Mononuclear cell (primary cell): ENCODE data around the gene EBF3. TPM values are rescaled to one million over a fixed set of nuclear protein-coding genes. Genes with fewer than 3 reads are reported as not detected.

Experiments used
- H3K27me3 ChIP-seq: 2 replicates; pipeline ENCODE4 v1.6.0; 2011; ENCODE audit warnings: low read length, control low read depth; ENCODE audit not compliant: insufficient read depth
- H3K4me1 ChIP-seq: 2 replicates; pipeline ENCODE4 v1.5.1; 2011; ENCODE audit warnings: mild to moderate bottlenecking, low read length, control low read depth; ENCODE audit not compliant: insufficient read depth
- H3K4me3 ChIP-seq: 2 replicates; pipeline ENCODE4 v1.5.1; 2011; ENCODE audit warnings: mild to moderate bottlenecking, low read length, moderate library complexity
- H3K9me3 ChIP-seq: 2 replicates; pipeline ENCODE4 v1.5.1; 2011; ENCODE audit warnings: low read depth, mild to moderate bottlenecking, control low read depth, low read length
- total RNA-seq: library from RNA; depleted of rRNA; stranded (reverse); fragments of >200 nt; gene quantifications from one replicate; pipeline ENCODE4 v1.2.3, GENCODE V29; 2012

The EBF3 gene
- total RNA-seq, 1 donor, result not detected

- H3K27me3 ChIP-seq, result peaks cover 74% of the 10 kb centered on the region
- H3K4me1 ChIP-seq, result peaks cover 12% of the 10 kb centered on the region
- H3K9me3 ChIP-seq, result no peaks in the 10 kb centered on the region
- no peak overlapping the region for H3K4me3 ChIP-seq
Measured at GRCh38 chr10:129956286-129956670, 7.8 kb downstream of the EBF3 start.

DNA sequence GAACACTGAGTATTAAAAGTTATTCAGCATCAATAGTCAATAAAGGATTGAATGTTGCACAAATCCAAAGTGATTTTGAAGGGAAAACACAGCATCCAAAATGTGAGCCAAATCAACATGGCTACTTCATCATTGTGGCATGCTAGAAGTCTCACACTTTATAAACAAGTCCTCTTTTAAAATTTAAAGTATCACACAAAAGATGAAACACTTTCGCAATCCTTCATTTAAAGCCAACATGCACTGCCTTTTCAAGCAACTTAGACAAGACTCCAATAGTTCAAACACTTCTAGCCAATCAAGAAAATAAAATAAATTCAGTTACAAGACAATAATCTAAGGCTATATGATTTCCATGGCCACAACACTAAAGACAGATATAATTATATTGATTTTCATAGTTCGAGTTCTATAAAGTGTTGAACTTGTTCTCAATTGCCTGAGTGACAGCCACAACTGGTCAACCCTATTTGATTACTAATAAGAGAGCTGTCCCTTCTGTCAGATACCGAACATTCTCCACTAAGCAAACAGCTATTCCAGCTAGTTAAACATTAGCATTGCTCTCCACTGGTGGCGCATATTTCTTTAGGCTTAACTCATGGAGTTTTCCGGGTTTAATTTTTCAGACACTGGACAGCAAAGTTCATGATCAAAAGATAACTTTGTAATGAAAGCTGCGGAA lies 8.3 kb downstream of the EBF3 start:
- H3K4me3 ChIP-seq, result no peak overlapping the region
- peaks cover 12% of the 10 kb centered on the region for H3K4me1 ChIP-seq
- no peaks in the 10 kb centered on the region for H3K9me3 ChIP-seq
- peaks cover 69% of the 10 kb centered on the region for H3K27me3 ChIP-seq

GRCh38 chr10:129954492-129955315 lies 9.4 kb downstream of the EBF3 start:
- peaks cover 12% of the 10 kb centered on the region for H3K4me1 ChIP-seq
- H3K27me3 ChIP-seq, result peaks cover 58% of the 10 kb centered on the region
- H3K4me3 ChIP-seq, result no peak overlapping the region
- no peaks in the 10 kb centered on the region for H3K9me3 ChIP-seq

- no peak overlapping the region for H3K4me3 ChIP-seq
- peaks cover 48% of the 10 kb centered on the region for H3K27me3 ChIP-seq
- peaks cover under 1% of the 10 kb centered on the region for H3K4me1 ChIP-seq
- no peaks in the 10 kb centered on the region for H3K9me3 ChIP-seq
Measured at GRCh38 chr10:129953119-129954051, 10.7 kb downstream of the EBF3 start.

DNA sequence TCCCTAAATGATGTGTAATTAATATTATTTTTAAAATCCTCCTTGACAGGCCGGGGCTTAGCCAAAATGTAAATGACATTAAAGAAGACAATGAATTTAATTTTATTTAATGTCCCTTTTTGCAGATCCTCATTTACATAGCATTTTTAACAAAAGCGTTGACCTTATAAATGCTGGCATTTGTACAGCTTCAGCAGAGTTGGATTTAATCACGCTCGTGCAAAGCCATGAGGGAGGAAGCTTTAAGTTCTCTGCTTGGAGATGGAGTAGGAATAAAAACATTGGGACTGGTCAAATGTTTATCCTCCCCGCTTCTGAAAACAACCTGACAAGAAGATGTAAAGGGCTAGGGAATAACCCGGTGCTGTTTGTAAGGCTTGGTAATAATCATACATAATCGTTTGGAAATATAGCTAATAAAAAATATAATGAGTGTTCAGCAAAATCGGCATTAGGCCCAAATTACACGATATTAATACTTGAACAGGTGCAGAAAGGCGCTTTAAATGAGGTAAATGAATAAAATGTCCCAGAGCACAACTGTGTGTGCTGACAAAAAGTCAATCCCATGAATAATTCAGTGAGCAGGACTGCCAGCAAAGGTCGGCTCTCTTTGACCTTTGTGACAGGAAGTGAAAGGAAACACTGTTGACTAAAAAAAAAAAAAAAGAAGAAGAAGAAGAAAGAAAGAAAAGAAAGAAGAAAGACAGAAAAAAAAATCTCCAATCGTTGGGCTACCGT lies 11.5 kb downstream of the EBF3 start:
- Histone ChIP-seq H3K27me3 (peaks cover 39% of the 10 kb centered on the region), H3K4me3 (no peak overlapping the region), H3K9me3 (no peaks in the 10 kb centered on the region), H3K4me1 (no peaks in the 10 kb centered on the region)

- Histone ChIP-seq H3K27me3 (peaks cover 33% of the 10 kb centered on the region), H3K9me3 (no peaks in the 10 kb centered on the region), H3K4me3 (no peak overlapping the region), H3K4me1 (no peaks in the 10 kb centered on the region)
Measured at GRCh38 chr10:129951970-129952265, 12.2 kb downstream of the EBF3 start.

- H3K9me3 ChIP-seq, result no peaks in the 10 kb centered on the region
- no peaks in the 10 kb centered on the region for H3K4me1 ChIP-seq
- no peak overlapping the region for H3K4me3 ChIP-seq
- peaks cover 27% of the 10 kb centered on the region for H3K27me3 ChIP-seq
Measured at GRCh38 chr10:129951101-129951969, 12.7 kb downstream of the EBF3 start.

DNA sequence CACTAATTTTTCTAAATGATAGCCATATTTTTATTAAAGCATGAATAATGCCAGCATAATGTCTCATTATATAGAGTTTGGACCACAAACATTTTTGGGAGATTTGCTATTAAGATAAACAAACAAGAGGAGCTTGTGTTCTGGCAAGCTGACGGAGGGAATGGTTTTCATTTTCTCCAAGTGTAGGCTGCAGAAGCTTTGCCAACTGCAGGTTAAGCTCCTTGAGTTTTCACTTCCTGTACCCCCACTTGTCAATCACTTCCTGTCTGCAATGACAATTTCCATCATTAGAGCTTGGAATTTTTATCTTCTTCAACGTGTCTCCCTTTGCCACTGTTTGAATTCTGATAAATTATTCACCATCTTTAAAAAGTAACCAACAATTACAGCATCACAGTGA lies 13.4 kb downstream of the EBF3 start:
- H3K27me3 ChIP-seq, result peaks cover 21% of the 10 kb centered on the region
- no peak overlapping the region for H3K4me3 ChIP-seq
- no peaks in the 10 kb centered on the region for H3K4me1 ChIP-seq
- H3K9me3 ChIP-seq, result no peaks in the 10 kb centered on the region

DNA sequence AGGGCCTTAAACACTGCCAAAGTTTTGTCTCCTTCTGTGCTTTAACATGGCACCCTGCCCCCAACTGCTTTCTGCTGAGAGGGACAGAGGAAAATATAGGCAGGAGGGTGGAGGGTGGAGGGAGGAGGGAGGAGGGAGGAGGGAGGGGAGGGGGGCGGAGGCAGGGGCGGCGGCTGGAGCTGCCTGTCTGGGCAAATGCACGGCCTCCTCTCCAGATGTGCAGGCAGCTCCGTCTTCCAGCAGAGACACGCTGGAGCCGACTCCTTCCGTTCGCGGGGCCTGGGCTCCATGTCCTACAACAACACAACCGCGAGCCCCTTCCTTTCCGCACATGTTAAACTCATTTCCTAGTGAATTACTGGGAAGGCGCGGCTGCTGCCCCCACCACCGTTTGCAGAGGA lies 14.2 kb downstream of the EBF3 start:
- Histone ChIP-seq H3K4me3 (no peak overlapping the region), H3K27me3 (peaks cover 13% of the 10 kb centered on the region), H3K9me3 (no peaks in the 10 kb centered on the region), H3K4me1 (no peaks in the 10 kb centered on the region)

DNA sequence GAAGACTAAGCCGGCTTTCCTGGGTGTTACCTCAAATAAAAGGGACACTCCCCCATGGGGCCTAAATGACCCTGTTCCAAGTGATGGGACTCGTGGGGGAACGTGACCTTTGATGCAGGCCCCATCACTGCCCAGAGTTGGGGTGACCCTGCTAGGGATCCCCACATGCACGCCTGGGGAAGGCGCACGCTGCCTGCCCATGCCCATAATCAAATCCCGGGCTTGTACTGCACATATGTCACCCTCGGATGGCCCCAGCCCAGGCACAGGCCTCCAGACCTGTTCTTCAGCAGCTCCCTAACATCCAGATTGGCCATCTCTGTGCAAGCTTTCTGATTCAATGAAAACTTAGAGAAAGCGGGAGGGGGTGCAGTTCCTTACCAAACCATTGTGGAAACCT lies 14.7 kb downstream of the EBF3 start:
- Histone ChIP-seq H3K9me3 (no peaks in the 10 kb centered on the region), H3K27me3 (peaks cover 8% of the 10 kb centered on the region), H3K4me3 (no peak overlapping the region), H3K4me1 (no peaks in the 10 kb centered on the region)

DNA sequence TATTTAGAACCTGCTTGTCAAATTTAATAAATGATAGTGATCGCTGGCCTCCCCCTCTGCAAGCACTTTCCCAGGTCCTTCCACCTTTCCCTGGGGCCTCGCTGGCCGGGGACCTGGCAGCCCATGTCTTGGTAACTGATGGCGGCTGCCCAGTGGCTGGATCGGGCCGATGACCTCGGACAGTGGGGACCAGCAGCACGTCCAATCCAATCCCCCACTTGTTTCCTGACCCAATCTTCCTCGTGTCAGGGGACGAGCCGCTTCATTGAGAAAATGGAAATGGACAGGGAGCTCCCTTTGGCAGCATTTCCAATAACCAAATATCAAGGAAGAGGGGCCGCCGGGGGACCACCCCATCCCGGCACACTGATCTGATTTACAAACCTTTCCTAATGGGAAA lies 17.2 kb downstream of the EBF3 start:
- Histone ChIP-seq H3K27me3 (no peaks in the 10 kb centered on the region), H3K4me3 (no peak overlapping the region), H3K4me1 (no peaks in the 10 kb centered on the region), H3K9me3 (no peaks in the 10 kb centered on the region)

GRCh38 chr10:129945941-129946760 lies 17.9 kb downstream of the EBF3 start:
- Histone ChIP-seq H3K4me3 (no peak overlapping the region), H3K4me1 (no peaks in the 10 kb centered on the region), H3K27me3 (no peaks in the 10 kb centered on the region), H3K9me3 (no peaks in the 10 kb centered on the region)

GRCh38 chr10:129945526-129945925 lies 18.5 kb downstream of the EBF3 start:
- H3K27me3 ChIP-seq, result no peaks in the 10 kb centered on the region
- no peaks in the 10 kb centered on the region for H3K9me3 ChIP-seq
- H3K4me3 ChIP-seq, result no peak overlapping the region
- no peaks in the 10 kb centered on the region for H3K4me1 ChIP-seq
